HG03103 (cell line): Measurements from ENCODE around the gene PPP1R1B.

Source experiments
- ATAC-seq: cut with Tn5 transposase; IDR thresholded peaks from one replicate; pipeline ENCODE4 v1.9.1; 2021; ENCODE audit warnings: low read depth; ENCODE audit not compliant: unreplicated experiment

PPP1R1B gene

DNA sequence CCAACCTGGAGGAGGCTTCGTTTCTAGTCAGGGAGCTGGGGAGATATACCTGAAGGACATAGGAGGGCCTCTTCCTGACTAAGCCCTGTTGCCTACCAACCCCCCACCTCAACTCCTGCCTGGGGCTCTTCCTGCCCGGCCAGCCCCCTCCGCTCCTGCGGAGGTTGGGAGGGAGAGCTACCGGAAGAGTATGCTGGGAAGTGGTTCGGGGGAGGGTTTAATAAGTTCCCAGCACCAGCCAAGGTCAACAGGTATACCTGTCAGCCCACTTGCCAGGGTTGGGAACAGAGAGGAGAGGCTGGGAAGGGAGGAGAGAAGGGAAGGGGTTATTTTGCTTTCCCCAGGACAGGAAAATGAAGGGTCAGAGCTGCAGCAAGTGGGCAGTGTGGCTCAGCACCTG is 4.7 kb downstream of the PPP1R1B start:
- no peak for ATAC-seq

- ATAC-seq: no peak
Observed at GRCh38 chr17:39632153-39632941, 5.6 kb downstream of the PPP1R1B start.

GRCh38 chr17:39633570-39634183 is 6.9 kb downstream of the PPP1R1B start:
- ATAC-seq: no peak

- no peak for ATAC-seq
Observed at GRCh38 chr17:39634384-39634871, 7.7 kb downstream of the PPP1R1B start.

DNA sequence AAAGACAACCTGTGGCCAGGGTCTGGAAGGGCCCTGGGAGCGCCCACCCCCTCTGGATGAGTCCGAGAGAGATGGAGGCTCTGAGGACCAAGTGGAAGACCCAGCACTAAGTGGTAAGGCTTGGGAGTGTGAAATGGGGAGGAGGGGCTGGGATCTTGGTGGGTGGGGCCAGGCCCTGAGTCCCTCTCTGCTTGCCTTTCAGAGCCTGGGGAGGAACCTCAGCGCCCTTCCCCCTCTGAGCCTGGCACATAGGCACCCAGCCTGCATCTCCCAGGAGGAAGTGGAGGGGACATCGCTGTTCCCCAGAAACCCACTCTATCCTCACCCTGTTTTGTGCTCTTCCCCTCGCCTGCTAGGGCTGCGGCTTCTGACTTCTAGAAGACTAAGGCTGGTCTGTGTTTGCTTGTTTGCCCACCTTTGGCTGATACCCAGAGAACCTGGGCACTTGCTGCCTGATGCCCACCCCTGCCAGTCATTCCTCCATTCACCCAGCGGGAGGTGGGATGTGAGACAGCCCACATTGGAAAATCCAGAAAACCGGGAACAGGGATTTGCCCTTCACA is 8.9 kb downstream of the PPP1R1B start:
- ATAC-seq: no peak

DNA sequence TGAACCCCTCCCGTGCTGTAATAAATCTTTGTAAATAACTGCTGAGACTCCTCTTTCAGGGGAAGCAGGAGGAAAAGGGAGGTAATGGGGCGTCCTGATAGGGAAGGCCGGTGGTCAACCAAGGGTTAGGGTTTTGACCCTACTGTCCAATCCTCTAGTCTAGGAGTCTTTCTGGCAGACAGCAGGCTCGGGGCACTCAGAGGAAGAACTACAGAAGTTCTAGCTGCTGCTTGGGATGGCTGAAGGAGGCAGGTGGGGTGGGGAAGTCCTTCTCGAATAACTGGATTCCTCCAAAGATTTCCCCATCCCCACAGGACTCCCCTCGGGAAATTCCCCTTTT is 9.8 kb downstream of the PPP1R1B start:
- no peak for ATAC-seq

GRCh38 chr17:39636927-39637736 is 10.4 kb downstream of the PPP1R1B start, which contains the start of gene STARD3:
TSS of gene STARD3 (plus strand) at chr17:39637144. CDS start at chr17:39653532, 16,388 bp downstream.
- ATAC-seq: no peak

GRCh38 chr17:39638317-39638716 is 11.6 kb downstream of the PPP1R1B start:
- ATAC-seq: no peak

GRCh38 chr17:39639043-39639442 is 12.3 kb downstream of the PPP1R1B start:
- no peak for ATAC-seq

GRCh38 chr17:39639566-39640458 is 13.1 kb downstream of the PPP1R1B start:
- no peak for ATAC-seq

DNA sequence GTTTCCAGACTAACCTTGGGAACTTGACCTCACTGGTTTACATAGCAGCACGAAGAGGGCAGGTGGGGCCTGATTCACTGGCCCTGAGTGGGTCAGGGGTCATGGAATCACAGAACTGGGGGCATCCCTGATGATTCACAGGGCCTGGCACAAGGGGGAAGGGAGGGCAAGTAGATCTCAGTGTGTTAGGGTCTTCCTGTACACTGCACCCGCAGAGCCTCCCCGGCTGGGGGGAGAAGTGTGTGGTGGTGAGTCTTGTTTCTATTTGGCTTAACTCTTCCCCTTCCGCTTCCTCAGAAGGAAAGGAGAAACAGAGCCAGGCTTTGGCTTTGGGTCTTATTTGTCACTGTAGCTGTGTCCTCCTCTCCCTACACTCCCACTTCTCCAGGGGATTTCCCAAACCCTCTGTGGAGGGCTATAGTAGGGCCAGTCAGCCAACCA is 13.9 kb downstream of the PPP1R1B start:
- no peak for ATAC-seq

- ATAC-seq: no peak
Observed at GRCh38 chr17:39641097-39641496, 14.3 kb downstream of the PPP1R1B start.

- no peak for ATAC-seq
Observed at GRCh38 chr17:39641883-39642282, 15.1 kb downstream of the PPP1R1B start.

DNA sequence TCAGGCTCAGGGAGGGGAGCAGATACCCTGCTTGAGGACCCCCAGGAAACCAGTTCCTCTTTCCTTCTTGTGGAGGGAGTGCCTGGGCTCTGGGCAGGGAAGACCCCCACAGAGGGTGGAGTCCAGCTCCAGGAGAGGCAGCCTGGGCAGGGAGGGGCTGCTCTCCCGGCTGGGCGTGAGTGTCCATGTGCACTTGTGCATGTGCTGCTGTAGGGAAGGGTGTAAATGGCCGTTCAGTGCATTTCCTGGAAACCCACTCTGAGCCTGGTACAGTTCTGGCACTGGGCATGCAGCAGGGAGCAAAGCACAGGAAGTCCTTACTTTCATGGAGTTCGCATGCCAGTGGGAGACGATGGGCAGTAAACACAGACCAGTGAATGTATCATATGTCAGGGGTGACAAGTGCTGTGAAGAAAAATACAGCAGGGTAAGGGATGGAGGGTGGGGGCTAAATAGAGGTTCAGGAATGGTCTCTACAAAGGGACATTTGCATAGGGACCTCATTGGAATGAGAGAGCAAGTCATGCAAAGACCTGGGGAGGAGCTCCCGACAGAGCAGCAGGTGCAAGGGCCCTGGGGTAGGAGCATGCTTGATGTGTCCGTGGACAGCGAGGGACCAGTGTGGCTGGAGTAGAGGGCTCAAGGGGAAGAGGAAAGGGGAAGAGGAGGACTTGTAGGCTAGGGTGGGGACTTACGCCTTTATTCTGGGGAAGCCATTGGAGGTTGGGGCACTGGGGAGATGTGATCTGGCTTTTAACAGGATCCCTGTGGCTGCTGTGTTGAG is 15.7 kb downstream of the PPP1R1B start:
- no peak for ATAC-seq

GRCh38 chr17:39643271-39643670 is 16.5 kb downstream of the PPP1R1B start:
- no peak for ATAC-seq

- ATAC-seq: no peak
Observed at GRCh38 chr17:39647256-39647655, 20.5 kb downstream of the PPP1R1B start.

GRCh38 chr17:39648616-39649366 is 22.0 kb downstream of the PPP1R1B start:
- no peak for ATAC-seq

DNA sequence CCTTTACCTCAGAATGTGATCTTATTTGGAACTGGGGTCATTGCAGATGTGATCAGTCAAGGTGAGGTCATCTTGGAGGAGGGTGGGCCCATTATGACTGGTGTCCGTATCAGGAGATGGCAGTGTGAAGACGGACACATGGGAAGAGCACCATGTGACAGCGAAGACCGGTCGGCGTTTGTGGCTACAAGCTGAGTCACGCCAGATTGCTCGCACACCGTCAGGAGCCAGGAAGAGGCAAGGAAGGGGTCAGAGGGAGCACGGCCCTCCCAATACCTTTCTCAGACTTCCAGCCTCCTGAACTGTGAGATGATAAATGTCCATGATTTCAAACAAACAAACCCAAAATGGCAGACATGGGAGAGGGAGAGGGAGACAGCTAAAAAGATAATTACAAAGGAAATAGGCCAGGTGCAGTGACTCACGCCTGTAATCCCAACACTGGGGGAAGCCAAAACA is 23.4 kb downstream of the PPP1R1B start:
- ATAC-seq: no peak
